Neural progenitor cell (in vitro differentiated cells): ENCODE data around the gene FAM13C.

Experiments
- EZH2 ChIP-seq: fragments of 200-600 bp; sonication (generic); IDR thresholded peaks from 2 replicates; pipeline ENCODE4 v1.6.1; 2017; ENCODE audit warnings: antibody characterized with exemption, mild to moderate bottlenecking, moderate library complexity
- TF ChIP-seq, protein P1 (sequence below): fragments of 200-600 bp; sonication (generic); IDR thresholded peaks from 2 replicates; pipeline ENCODE4 v1.5.1; 2017; ENCODE audit warnings: antibody characterized with exemption, mild to moderate bottlenecking

DNA sequence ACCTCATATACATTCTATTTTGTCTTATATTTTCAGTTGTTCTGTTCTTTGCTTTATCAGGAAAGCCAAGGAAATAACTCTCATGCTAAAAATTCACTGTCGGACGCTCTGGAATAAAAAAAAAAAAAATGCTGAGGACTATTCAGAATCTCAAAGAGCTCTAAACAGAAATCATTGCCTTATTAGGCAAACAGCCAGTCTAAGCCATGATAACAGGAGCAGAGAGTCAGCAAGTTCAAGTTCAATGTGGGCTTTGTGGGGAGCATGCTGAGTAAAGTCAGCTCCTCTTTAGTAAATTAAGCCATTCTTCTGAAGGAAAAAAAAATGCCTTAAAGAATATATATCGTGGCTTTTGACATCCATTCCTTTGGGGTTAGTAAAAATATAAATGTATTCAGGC, 13.6 kb upstream of the FAM13C start:
- TF ChIP-seq EZH2: no peak
- TF ChIP-seq, protein P1, sequence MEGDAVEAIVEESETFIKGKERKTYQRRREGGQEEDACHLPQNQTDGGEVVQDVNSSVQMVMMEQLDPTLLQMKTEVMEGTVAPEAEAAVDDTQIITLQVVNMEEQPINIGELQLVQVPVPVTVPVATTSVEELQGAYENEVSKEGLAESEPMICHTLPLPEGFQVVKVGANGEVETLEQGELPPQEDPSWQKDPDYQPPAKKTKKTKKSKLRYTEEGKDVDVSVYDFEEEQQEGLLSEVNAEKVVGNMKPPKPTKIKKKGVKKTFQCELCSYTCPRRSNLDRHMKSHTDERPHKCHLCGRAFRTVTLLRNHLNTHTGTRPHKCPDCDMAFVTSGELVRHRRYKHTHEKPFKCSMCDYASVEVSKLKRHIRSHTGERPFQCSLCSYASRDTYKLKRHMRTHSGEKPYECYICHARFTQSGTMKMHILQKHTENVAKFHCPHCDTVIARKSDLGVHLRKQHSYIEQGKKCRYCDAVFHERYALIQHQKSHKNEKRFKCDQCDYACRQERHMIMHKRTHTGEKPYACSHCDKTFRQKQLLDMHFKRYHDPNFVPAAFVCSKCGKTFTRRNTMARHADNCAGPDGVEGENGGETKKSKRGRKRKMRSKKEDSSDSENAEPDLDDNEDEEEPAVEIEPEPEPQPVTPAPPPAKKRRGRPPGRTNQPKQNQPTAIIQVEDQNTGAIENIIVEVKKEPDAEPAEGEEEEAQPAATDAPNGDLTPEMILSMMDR: no peak
